Upper lobe of right lung (tissue), 1 donor: ENCODE data around the gene CFAP68. TPM values are rescaled to one million over a fixed set of nuclear protein-coding genes. Genes with fewer than 3 reads are reported as not detected.

Experiments used
- ATAC-seq: fragments of 200-7000 bp; cut with Tn5 transposase; one replicate; pipeline ENCODE4 v1.9.1; 2020; ENCODE audit warnings: mild to moderate bottlenecking, moderate library complexity
- DNase-seq: peaks from one replicate; pipeline ENCODE4 v3.0.0-alpha.2; 2020
- H3K27ac ChIP-seq: fragments of 200-600 bp; one replicate; pipeline ENCODE4 v1.8.0; 2022
- H3K27me3 ChIP-seq: fragments of 200-600 bp; one replicate; pipeline ENCODE4 v1.8.0; 2022; ENCODE audit warnings: mild to moderate bottlenecking
- H3K36me3 ChIP-seq: fragments of 200-600 bp; one replicate; pipeline ENCODE4 v1.8.0; 2022
- H3K4me1 ChIP-seq: fragments of 200-600 bp; one replicate; pipeline ENCODE4 v1.8.0; 2022
- H3K4me3 ChIP-seq: fragments of 200-600 bp; one replicate; pipeline ENCODE4 v1.8.0; 2022; ENCODE audit warnings: mild to moderate bottlenecking
- H3K9me3 ChIP-seq: fragments of 200-600 bp; one replicate; pipeline ENCODE4 v1.8.0; 2022
- CTCF ChIP-seq: fragments of 200-600 bp; IDR thresholded peaks from one replicate; pipeline ENCODE4 v1.8.0; 2022; ENCODE audit warnings: antibody characterized with exemption
- intact Hi-C: fragments of 100-400 bp; cut with DNase I; formaldehyde crosslinking; loops from one replicate; pipeline ENCODE4 v1.11.0; 2022
- total RNA-seq: library from RNA; stranded (reverse); fragmentation: NEBNext Ultra II Directional; extraction: Animal tissue kit (Norgen Biotek cat#: 25700); gene quantifications from one replicate; pipeline ENCODE4 v1.2.1, GENCODE V29; 2021
- donor health status: DM: no; HTN: yes; CAD: no; lungs with severe emphysema.

Gene CFAP68
- total RNA-seq, 1 donor from 2014 or later: 20.0 TPM

GRCh38 chr11:111913031-111913861 is 33.9 kb downstream of the CFAP68 start:
- DNase-seq (no peak), ATAC-seq (no peak)
- Histone ChIP-seq H3K4me3 (peak overlapping the region; percentile 51), H3K4me1 (no peaks in the 10 kb centered on the region), H3K36me3 (no peaks in the 10 kb centered on the region), H3K9me3 (no peaks in the 10 kb centered on the region), H3K27ac (peak overlapping the region; percentile 73), H3K27me3 (peaks cover 6% of the 10 kb centered on the region)
- intact Hi-C loops: no loop called here
- TF ChIP-seq CTCF: no peak

GRCh38 chr11:111913997-111914396 is 34.7 kb downstream of the CFAP68 start:
- peak overlapping the region; percentile 51 for H3K4me3 ChIP-seq
- intact Hi-C loops: no loop called here
- H3K36me3 ChIP-seq: no peaks in the 10 kb centered on the region
- DNase-seq: no peak
- ATAC-seq: no peak
- no peaks in the 10 kb centered on the region for H3K9me3 ChIP-seq
- peaks cover 6% of the 10 kb centered on the region for H3K27me3 ChIP-seq
- H3K4me1 ChIP-seq: no peaks in the 10 kb centered on the region
- TF ChIP-seq CTCF: no peak
- H3K27ac ChIP-seq: peak overlapping the region; percentile 73

- Histone ChIP-seq H3K4me1 (no peaks in the 10 kb centered on the region), H3K36me3 (no peaks in the 10 kb centered on the region), H3K4me3 (no peak overlapping the region), H3K27me3 (peaks cover 6% of the 10 kb centered on the region), H3K9me3 (no peaks in the 10 kb centered on the region), H3K27ac (no peak overlapping the region)
- DNase-seq: no peak
- TF ChIP-seq CTCF: no peak
- no peak for ATAC-seq
- intact Hi-C loops: no loop called here
Measured at GRCh38 chr11:111916768-111917167, 37.4 kb downstream of the CFAP68 start.

- H3K4me3 ChIP-seq: no peak overlapping the region
- no peaks in the 10 kb centered on the region for H3K36me3 ChIP-seq
- TF ChIP-seq CTCF: no peak
- DNase-seq: no peak
- H3K27me3 ChIP-seq: peaks cover 4% of the 10 kb centered on the region
- H3K9me3 ChIP-seq: no peaks in the 10 kb centered on the region
- no peak overlapping the region for H3K27ac ChIP-seq
- H3K4me1 ChIP-seq: peaks cover under 1% of the 10 kb centered on the region
- no peak for ATAC-seq
- intact Hi-C loops: no loop called here
Measured at GRCh38 chr11:111917312-111917711, 38.0 kb downstream of the CFAP68 start.

- intact Hi-C loops: no loop called here
- no peak for ATAC-seq
- H3K27ac ChIP-seq: peak overlapping the region; percentile 78
- no peaks in the 10 kb centered on the region for H3K9me3 ChIP-seq
- H3K27me3 ChIP-seq: no peaks in the 10 kb centered on the region
- no peaks in the 10 kb centered on the region for H3K36me3 ChIP-seq
- no peak for DNase-seq
- TF ChIP-seq CTCF: no peak
- peaks cover 4% of the 10 kb centered on the region for H3K4me1 ChIP-seq
- no peak overlapping the region for H3K4me3 ChIP-seq
Measured at GRCh38 chr11:111917788-111918187, 38.4 kb downstream of the CFAP68 start.
